ENCODE results near the gene CCDC178.
"Not testable (repeated sequence)": the region's sequence is repeated elsewhere in the genome, so short reads cannot be mapped to it uniquely, and the experiment has no call there.

CCDC178 gene

GRCh38 chr18:33404244-33404873, 36.2 kb downstream of the CCDC178 start:
- H3K9me2 ChIP-seq (ENCODE audit: low read depth, low read length), result no peaks in the 10 kb centered on the region
- TF ChIP-seq, protein P1, sequence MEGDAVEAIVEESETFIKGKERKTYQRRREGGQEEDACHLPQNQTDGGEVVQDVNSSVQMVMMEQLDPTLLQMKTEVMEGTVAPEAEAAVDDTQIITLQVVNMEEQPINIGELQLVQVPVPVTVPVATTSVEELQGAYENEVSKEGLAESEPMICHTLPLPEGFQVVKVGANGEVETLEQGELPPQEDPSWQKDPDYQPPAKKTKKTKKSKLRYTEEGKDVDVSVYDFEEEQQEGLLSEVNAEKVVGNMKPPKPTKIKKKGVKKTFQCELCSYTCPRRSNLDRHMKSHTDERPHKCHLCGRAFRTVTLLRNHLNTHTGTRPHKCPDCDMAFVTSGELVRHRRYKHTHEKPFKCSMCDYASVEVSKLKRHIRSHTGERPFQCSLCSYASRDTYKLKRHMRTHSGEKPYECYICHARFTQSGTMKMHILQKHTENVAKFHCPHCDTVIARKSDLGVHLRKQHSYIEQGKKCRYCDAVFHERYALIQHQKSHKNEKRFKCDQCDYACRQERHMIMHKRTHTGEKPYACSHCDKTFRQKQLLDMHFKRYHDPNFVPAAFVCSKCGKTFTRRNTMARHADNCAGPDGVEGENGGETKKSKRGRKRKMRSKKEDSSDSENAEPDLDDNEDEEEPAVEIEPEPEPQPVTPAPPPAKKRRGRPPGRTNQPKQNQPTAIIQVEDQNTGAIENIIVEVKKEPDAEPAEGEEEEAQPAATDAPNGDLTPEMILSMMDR (IDR thresholded peaks at IDR 0.05; ENCODE audit: low read length), result peak; percentile 46; the same call in 1 of the 2 replicates
- TF ChIP-seq EZH2 (IDR thresholded peaks at IDR 0.05; ENCODE audit: borderline replicate concordance, low read length), result no peak
- H3K27ac ChIP-seq (ENCODE audit: low read depth, low read length, poor library complexity, severe bottlenecking), result no peak overlapping the region

DNA sequence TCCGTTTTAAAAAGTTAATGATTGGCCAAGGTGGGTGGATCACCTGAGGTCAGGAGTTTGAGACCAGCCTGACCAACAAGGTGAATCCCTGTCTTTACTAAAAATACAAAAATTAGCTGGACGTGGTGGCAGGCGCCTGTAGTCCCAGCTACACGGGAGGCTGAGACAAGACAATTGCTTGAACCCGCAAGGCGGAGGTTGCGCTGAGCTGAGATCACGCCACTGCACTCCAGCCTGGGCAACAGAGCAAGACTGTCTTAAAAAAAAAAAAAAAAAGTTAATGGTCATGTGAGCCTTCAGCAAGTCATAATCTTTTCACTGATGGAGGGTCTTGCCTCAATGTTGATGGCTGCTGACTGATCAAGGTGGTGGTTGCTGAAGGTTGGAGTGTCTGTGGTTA, 41.6 kb downstream of the CCDC178 start:
- not testable (repeated sequence) for H3F3A ChIP-seq (ENCODE audit: insufficient read depth, low read length); H3K4me1 ChIP-seq (ENCODE audit: insufficient read depth, low read length, severe bottlenecking); H3K4me3 ChIP-seq (ENCODE audit: low read depth, low read length, poor library complexity, severe bottlenecking); H3K27ac ChIP-seq (ENCODE audit: low read depth, low read length, poor library complexity, severe bottlenecking); H3K27me3 ChIP-seq (ENCODE audit: insufficient read depth, low read length); H3K9me3 ChIP-seq (ENCODE audit: low read length); H3K4me2 ChIP-seq (ENCODE audit: low read length); H4K20me1 ChIP-seq (ENCODE audit: insufficient read depth, low read length); H3K9ac ChIP-seq (ENCODE audit: low read length); H3K36me3 ChIP-seq (ENCODE audit: insufficient read depth, low read length); H3K9me2 ChIP-seq (ENCODE audit: low read depth, low read length); H3K79me2 ChIP-seq (ENCODE audit: insufficient read depth, low read length); H2AFZ ChIP-seq (ENCODE audit: low read length)

More at GRCh38 chr18:33404244-33404873, 36.2 kb downstream of the CCDC178 start:
- Histone ChIP-seq H3K4me1 (ENCODE audit: insufficient read depth, low read length, severe bottlenecking) (no peaks in the 10 kb centered on the region), H2AFZ (ENCODE audit: low read length) (no peak overlapping the region), H3K27me3 (ENCODE audit: insufficient read depth, low read length) (no peaks in the 10 kb centered on the region), H3K4me2 (ENCODE audit: low read length) (no peak overlapping the region), H3K4me3 (ENCODE audit: low read depth, low read length, poor library complexity, severe bottlenecking) (no peak overlapping the region), H3F3A (ENCODE audit: insufficient read depth, low read length) (no peaks in the 10 kb centered on the region), H3K9me3 (ENCODE audit: low read length) (no peaks in the 10 kb centered on the region), H3K36me3 (ENCODE audit: insufficient read depth, low read length) (no peaks in the 10 kb centered on the region), H3K79me2 (ENCODE audit: insufficient read depth, low read length) (no peaks in the 10 kb centered on the region), H4K20me1 (ENCODE audit: insufficient read depth, low read length) (no peaks in the 10 kb centered on the region), H3K9ac (ENCODE audit: low read length) (no peak overlapping the region)

DNA sequence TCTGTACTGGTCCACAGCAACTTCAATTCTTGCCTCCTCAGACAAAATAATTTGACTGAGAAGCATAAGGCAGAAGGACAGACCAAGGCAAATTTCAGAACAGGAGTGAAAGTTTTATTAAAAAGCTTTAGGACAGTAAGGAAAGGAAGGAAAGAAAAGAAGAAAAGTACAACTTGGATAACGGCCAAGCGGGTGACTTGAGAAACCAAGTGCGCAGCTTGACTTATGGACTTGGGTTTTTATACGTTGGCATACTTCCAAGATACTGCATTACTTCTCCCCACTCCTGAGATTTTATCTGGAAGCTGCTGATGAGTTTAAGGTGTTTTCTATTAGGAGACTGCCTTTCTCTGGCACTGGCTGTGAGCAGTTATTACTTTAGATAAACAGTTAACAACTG, 64.7 kb downstream of the CCDC178 start:
- no peaks in the 10 kb centered on the region for H4K20me1 ChIP-seq (ENCODE audit: insufficient read depth, low read length)
- no peak overlapping the region for H2AFZ ChIP-seq (ENCODE audit: low read length)
- no peaks in the 10 kb centered on the region for H3K27me3 ChIP-seq (ENCODE audit: insufficient read depth, low read length)
- no peak for TF ChIP-seq EZH2 (IDR thresholded peaks at IDR 0.05; ENCODE audit: borderline replicate concordance, low read length)
- TF ChIP-seq, protein P1 (IDR thresholded peaks at IDR 0.05; ENCODE audit: low read length), result no peak
- H3K4me3 ChIP-seq (ENCODE audit: low read depth, low read length, poor library complexity, severe bottlenecking), result no peak overlapping the region
- H3K9me2 ChIP-seq (ENCODE audit: low read depth, low read length), result no peaks in the 10 kb centered on the region
- no peak overlapping the region for H3K4me2 ChIP-seq (ENCODE audit: low read length)
- no peaks in the 10 kb centered on the region for H3K4me1 ChIP-seq (ENCODE audit: insufficient read depth, low read length, severe bottlenecking)
- H3K36me3 ChIP-seq (ENCODE audit: insufficient read depth, low read length), result no peaks in the 10 kb centered on the region
- no peak overlapping the region for H3K27ac ChIP-seq (ENCODE audit: low read depth, low read length, poor library complexity, severe bottlenecking)
- H3K9ac ChIP-seq (ENCODE audit: low read length), result no peak overlapping the region
- H3F3A ChIP-seq (ENCODE audit: insufficient read depth, low read length), result no peaks in the 10 kb centered on the region
- H3K9me3 ChIP-seq (ENCODE audit: low read length), result no peaks in the 10 kb centered on the region
- H3K79me2 ChIP-seq (ENCODE audit: insufficient read depth, low read length), result no peaks in the 10 kb centered on the region

GRCh38 chr18:33372442-33372841, 68.1 kb downstream of the CCDC178 start:
- TF ChIP-seq EZH2 (IDR thresholded peaks at IDR 0.05; ENCODE audit: borderline replicate concordance, low read length), result no peak
- TF ChIP-seq, protein P1 (IDR thresholded peaks at IDR 0.05; ENCODE audit: low read length), result no peak
- Histone ChIP-seq H3K9ac (ENCODE audit: low read length) (no peak overlapping the region), H3K9me3 (ENCODE audit: low read length) (no peaks in the 10 kb centered on the region), H4K20me1 (ENCODE audit: insufficient read depth, low read length) (no peaks in the 10 kb centered on the region), H3K9me2 (ENCODE audit: low read depth, low read length) (no peaks in the 10 kb centered on the region), H3K27ac (ENCODE audit: low read depth, low read length, poor library complexity, severe bottlenecking) (no peak overlapping the region), H3K27me3 (ENCODE audit: insufficient read depth, low read length) (no peaks in the 10 kb centered on the region), H3K4me1 (ENCODE audit: insufficient read depth, low read length, severe bottlenecking) (no peaks in the 10 kb centered on the region), H3K79me2 (ENCODE audit: insufficient read depth, low read length) (no peaks in the 10 kb centered on the region), H3K4me3 (ENCODE audit: low read depth, low read length, poor library complexity, severe bottlenecking) (no peak overlapping the region), H3F3A (ENCODE audit: insufficient read depth, low read length) (no peaks in the 10 kb centered on the region), H3K36me3 (ENCODE audit: insufficient read depth, low read length) (no peaks in the 10 kb centered on the region), H3K4me2 (ENCODE audit: low read length) (no peak overlapping the region), H2AFZ (ENCODE audit: low read length) (no peak overlapping the region)
